CMK (cell line): ENCODE measurements around the gene PGBD1.
"Not testable (repeated sequence)": the region's sequence is repeated elsewhere in the genome, so short reads cannot be mapped to it uniquely, and the experiment has no call there.

Source experiments
- DNase-seq: peaks from one replicate; pipeline ENCODE4 v3.0.0-alpha.2; 2010; ENCODE audit warnings: low read depth

The PGBD1 gene

DNA sequence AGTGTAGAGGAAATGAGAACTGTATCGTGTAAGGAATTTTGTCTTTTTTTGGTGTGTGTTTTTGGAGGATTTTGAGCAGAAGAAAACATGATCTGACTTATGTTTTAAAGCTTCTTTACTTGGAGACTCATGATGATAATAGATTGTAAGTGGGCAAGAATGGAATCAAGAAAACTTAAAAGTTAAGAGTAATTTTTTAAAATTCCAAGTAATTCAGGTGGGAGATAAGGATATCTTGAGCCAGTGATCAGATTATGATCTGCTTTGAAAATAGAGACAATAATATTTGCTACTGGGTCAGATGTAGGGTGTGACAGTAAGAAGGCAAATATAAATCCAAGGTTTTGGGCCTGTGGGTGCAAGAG lies 13.7 kb upstream of the PGBD1 start:
- DNase-seq, result no peak

DNA sequence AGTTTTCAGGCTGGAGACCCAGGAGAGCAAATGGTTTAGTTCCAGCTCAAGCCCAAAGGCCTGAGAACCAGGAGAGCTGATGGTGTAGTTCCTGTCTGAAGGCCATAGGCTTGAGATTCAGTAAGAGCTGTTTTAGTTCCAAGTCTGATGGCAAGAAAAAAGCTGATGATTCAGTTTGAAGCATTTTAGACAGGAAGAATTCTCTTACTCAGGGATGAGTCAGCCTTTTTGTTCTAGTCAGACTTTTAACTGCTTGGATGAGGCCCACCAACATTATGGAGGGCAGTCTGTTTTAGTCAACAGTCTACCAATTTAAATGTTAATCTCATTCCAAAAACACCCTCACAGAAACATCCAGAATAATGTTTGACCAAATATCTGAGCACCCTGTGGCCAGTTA lies 11.9 kb upstream of the PGBD1 start:
- DNase-seq, result no peak

DNA sequence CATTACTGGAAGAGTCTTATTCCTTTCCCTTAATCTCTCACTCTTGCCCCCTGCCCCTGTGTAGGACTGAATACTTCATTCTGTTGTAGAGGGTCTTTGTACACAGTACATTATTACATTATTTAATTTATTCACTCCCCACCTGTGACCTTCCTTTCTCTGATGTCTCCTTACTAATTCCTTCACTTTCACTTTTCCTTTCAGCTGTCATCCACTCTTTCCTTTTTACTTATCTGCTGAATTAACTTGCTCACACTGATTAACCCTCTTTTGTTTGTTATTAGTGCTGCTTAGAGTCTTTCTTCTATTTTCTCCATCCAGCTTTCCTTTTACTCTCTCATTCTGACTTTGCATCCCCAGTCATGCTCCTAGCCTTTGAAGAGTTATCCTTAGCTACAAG lies 6.5 kb upstream of the PGBD1 start:
- DNase-seq, result no peak

DNA sequence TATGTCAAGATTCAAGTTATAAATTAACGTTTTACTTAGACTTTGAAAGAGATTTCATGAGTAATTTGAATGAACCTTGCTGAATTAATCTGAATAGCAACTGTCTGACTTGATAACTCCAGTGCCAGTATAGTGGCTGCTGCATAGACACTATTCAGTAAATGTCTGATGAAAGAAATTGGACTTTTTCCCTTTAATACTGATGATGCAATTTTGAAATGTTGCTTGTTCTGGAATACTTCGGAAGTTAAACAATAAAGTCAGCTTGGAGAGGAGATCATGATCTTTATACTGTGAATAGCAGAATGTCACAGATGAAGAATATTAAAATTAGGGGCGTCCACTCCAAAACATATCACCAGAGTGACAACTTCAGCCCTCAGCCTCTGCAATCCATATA lies 3.6 kb upstream of the PGBD1 start:
- no peak for DNase-seq

DNA sequence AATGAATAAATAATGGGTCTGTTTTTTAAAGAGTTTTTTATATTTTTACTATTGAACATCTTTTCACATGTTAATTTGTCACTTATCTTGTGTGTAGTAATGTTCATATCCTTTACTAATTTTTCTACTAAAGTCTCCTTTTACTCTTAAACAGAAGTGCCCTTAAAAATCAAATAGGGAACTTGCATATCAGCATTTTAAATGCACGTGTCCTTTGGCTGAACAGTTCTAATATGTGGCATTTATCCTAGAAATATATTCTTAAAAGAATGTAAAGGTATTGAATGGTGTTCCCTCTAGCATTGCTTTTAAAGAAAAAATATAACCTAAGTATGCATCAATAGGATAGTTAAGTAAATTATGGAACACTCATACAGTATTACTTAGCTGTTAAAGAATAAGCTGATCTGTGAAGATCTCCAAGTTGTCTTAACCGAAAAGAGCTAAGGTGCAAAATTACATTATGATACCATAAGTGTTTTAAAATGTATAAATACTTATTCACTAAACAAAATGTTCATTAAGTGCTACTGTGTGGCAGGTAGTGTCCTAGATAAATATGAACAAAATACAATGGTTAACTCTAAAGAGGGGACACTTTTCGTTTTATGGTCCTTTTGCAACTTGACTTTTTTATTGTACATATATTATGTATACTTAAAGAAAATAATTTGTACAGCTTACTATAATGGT lies 631 bp upstream of the PGBD1 start:
- DNase-seq, result no peak

DNA sequence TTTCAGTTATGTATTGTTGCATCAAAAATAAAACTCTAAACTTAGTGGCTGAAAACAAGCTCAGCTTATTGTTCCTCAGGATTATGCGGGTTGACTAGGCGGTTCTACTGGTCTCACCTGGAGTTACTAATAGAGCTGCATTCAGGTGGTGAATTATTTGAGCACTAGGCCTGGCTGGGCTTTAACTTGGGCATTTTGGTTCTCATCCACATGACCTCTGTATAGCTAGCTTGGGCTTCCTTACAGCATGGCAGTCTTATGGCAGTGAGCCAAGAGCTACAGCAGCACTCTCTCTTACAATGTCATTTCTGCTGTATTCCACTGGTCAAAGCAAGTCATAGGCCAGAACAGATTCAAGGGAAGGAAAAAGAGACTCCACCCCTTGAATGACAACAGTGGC lies 1.6 kb downstream of the PGBD1 start:
- no peak for DNase-seq

DNA sequence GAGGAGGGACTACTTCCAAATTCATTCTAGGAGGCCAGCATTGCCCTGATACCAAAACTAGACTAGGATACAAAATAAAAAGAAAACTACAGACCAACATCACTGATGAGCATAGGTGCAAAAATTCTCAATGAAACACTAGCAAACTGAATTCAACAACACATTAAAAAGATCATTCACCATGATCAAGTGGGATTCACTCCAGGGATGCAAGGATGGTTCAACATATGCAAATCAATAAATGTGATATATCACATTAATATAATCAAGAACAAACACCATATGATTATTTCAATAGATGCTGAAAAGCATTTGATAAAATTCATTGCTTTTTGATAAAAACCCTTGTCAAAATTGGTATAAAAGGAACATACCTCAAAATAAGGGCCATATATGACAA lies 10.2 kb downstream of the PGBD1 start:
- no peak for DNase-seq

DNA sequence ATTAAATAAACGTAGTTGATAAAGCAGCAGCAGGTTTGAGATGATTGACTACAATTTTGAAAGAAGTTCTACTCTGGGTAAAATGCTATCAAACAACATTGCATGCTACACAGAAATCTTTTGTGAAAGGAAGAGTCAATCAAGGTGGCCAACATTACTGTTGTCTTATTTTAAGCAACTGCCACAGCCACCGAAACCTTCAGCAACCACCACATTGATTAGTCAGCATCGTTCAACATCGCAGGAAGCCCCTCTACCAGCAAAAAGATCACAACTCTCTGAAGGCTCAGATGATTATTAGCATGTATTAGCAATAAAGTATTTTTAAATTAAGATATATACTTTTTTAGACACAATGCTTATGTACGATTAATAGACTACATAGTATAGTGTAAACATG lies 14.0 kb downstream of the PGBD1 start:
- no peak for DNase-seq

DNA sequence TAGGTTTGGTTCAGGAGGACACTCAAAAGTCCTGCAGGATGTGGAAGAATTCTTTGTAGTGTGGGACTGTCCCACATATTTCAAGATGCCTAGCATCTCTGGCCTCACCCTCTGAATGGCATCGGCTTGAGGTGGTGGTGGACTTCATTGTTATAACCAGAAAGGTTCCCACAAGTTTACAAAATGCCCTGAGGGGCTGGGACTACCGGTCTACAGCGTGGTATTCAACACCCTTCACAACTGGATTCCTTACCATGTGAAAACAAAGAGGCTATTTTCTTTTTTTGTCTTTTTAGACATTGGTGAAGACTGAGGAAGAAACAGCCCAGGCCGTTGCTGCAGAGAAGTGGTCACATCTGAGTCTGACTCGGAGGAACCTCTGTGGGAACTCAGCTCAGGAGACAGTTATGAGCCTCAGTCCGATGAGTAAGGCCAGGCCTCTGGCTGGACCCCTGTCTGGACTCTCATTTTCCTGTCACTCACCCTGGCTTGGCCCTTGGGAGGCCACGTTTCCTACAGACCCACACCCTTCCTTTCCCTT lies 15.2 kb downstream of the PGBD1 start:
- no peak for DNase-seq

DNA sequence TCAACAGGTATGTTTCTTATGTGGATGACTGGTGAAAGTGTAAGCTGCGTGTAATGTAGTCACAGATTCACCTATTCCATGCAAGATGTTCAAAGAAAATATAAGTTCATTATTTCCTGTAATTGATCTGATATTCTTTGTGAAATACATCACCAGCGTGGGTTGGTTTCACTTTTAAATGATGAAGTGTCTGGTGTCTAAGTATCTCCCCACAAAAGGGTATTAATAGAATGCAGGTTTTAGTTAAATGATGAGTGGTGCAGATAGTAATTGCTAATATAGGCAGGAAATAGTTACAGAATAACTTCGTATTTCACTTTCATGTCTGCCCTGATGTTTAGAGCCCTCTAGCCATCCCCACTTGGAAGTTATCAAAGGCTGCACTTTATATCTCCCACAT lies 22.2 kb downstream of the PGBD1 start:
- DNase-seq, result no peak

DNA sequence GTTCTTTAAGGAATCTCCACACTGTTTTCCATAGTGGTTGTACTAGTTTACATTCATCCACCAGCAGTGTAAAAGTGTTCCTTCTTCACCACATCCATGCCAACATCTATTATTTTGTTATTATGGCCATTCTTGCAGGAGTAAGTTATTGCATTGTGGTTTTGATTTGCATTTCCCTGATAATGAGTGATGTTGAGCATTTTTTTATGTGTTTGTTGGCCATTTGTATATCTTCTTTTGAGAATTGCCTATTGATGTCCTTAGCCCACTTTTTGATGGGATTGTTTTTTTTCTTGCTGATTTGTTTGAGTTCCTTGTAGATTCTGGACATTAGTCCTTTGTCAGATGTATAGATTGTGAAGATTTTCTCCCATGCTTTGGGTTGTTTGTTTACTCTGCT lies 25.0 kb downstream of the PGBD1 start:
- not testable (repeated sequence) for DNase-seq

DNA sequence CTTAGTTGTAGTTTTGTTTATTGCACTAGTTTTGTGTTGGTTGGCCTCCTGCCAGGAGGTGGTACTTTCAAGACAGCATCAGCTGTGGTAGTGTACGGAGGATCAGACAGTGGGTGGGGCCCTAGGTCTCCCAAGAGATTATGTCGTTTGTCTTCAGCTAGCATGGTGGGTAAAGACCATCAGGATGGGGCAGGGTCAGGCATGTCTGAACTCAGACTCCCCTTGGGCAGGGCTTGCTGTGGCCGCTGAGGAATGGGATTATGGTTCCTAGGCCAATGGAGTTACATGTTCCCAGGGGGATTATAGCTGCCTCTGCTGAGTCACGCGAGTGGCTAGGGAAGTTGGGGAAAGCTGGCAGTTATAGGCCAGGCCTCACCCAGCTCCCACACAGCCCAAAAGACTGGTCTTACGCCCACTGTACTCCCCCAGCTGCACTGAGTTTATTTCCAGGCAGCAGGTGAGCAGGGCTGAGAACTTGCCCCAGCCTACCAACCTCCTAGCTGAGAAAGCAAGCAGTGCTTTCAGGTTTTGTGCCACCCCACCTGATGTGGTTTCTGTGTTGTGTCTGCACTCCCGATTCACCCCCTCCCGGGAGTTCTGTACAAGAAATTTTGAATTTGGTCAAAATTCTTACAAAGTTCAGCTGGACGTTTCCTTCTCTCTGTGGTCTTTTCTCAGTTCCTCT lies 29.9 kb downstream of the PGBD1 start:
- no peak for DNase-seq

DNA sequence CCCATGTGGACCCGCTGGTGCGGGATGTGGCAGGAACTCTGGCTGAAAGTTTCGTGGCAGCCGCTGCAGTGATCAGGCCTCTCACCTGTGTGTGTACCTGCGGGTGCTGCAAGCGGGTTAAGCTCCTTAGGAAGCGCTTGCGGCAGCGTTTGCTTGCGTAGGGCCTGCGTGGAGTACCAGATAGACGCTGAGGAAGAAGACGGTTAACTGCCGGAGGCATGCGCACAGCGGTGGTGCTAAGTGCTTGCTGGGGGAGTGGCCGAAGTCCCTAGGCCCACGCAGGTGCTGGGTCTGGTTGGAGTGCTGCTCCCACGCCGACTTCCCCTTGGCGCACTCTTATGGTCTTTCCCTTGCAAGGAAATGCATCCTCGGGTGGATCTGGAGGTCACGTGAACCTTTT lies 31.6 kb downstream of the PGBD1 start:
- DNase-seq, result no peak

DNA sequence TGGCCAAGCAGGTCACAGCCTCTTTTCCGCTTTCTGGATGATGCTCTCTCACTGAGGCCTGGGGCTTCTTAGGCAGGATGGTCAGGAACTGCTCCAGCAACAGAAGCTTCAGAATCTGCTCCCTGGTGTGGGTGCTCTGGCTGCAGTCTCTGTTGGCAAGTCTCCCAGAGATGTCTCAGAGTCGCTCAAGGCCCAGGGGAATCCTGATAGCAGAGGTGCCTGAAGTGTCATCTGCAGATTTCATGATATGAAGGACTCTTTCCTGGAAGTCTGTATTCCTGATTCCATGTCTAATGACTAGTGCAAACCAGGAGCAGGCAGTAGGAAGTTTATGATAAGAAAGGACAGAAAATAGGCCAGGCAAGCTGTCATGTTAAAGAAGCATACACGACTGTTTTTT lies 34.3 kb downstream of the PGBD1 start:
- DNase-seq, result no peak

DNA sequence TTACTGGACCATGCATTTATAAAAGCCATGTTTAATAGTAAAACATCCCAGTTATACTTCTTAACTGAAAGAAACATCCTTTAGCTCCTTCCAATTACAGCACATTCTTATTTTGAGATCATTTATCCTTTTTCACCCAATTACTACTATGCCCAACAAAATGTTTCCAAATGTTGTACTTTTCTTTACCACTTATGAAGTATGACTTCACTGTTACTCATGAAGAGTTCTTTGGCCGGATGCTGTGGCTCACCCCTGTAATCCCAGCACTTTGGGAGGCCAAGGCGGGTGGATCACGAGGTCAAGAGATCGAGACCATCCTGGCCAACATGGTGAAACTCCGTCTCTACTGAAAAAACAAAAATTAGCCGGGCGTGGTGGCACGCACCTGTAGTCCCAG lies 36.5 kb downstream of the PGBD1 start:
- not testable (repeated sequence) for DNase-seq

DNA sequence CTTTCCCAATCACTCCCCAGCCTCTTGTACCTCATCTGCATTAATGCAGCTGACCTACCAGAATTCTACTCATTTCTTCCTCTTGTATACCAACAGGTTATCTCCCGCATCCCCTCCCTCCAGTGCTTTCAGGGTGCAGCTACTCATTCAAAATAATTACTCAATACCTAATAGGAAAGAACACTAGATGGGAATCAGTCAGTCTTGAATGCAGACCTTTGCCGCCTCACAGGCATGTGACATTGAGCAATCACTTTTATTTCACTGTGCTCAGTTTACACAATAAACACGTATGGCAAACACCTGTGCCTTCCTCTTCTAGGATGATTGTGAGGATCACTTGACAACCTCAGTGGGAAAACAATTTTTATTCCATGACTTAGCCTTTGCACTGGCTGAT lies 41.3 kb downstream of the PGBD1 start:
- no peak for DNase-seq

DNA sequence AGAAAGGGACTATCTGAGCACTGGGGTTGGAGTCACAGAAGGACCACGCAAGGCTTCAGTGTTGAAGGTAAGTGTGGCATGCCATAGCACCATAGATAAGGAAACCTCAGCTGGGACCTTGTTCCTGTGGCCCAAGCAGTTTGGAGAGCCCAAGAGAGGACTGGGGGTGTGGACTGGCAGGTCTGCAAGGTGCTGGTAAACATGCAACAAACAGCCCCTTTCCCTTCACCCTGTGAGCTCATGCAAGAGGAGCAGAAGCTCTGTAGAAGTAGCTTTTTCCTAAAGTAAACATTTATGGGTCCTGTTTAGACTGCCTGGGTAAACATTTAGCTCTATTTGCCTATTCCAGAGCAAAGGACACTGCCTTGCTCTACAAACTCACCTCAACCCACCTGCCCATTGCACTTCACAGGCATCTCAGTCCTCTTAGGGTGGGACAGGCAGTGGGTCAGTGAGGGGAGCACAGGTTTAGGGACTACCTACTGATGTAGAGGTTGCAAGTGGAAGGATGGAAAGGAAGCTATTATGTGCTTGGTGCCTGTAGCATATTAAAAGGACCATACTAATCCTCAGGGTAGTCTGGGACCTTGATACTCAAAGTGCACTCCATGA lies 42.5 kb downstream of the PGBD1 start:
- DNase-seq, result no peak

DNA sequence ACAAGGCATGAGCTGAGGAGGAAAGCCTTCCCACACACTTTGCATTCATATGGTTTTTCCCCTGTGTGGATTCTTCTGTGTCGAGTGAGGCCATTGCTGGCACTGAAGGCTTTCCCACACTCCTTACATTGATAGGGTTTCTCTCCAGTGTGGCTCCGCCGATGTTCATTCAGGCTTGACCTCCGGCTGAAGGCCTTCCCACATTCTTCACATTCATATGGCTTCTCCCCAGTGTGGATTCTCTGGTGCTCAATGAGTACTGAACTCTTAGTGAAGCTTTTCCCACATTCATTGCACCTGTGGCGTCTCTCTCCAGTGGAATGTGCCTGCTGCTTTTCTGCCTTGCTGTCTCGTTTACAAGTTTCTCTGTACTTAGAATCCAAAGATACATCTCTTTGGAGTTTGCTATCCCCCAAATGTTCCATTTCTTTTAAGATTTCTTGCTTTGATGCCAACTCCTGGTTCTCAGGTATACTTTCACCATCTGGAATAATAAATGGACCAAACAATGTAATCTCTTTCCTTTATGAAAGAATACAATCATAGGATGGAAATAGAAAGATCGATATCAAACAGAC lies 45.1 kb downstream of the PGBD1 start:
- DNase-seq, result no peak

DNA sequence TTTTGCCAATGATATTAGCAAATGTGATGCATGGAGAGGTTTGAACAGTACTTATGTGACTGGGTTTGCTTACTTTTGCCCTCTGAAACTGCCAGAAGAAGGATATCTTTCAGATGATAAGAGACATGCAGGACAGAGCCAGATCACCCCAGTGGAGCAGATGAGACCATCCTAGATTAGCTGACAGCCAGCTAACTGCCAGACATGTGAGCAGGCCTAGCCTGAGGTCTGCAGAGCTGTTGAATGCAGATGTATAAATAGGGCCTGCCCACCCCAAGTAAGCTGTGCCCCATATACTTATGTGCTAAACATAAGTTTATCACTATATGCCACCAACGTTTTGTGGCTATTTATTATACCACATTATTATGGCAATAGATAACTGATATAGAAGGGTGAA lies 48.7 kb downstream of the PGBD1 start:
- no peak for DNase-seq

DNA sequence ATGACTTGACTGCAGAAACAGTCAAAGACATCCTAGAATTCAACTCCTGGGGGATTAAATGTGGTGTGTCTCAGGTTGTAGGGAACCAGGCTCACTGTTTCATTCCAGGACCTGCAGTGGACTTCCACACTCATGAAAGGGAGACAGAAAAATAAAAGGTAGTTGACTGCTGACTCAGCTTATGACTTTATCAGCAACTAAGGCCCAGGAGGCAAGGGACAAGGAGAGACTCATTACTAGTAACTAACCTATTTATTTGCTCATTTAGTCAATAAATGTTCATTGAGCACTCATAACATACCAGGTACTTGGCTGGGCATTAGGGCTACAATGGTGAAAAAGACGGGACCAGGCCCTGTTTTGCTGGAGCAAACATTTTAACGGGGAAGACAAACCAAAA lies 51.7 kb downstream of the PGBD1 start:
- DNase-seq, result no peak

DNA sequence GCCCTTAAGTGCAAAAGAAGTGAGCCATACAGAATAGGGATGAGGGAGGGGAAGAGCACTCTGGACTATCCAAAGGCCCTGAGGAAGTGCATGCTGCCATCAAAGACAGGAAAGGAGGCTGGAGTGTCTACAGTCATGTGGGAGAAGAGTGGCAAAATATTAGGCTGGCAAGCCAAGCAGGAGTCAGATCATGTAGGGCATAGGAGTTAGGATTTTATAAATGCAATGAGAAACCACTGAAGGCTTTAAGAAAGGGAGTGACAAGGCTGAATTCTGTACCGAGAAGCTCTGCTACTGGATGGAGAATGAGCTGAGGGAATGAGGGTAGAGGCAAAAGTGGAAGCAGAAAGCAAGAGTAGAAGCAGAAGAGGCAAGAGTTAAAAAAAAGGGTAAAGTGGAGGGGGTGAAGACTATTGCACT lies 52.2 kb downstream of the PGBD1 start:
- DNase-seq, result no peak

DNA sequence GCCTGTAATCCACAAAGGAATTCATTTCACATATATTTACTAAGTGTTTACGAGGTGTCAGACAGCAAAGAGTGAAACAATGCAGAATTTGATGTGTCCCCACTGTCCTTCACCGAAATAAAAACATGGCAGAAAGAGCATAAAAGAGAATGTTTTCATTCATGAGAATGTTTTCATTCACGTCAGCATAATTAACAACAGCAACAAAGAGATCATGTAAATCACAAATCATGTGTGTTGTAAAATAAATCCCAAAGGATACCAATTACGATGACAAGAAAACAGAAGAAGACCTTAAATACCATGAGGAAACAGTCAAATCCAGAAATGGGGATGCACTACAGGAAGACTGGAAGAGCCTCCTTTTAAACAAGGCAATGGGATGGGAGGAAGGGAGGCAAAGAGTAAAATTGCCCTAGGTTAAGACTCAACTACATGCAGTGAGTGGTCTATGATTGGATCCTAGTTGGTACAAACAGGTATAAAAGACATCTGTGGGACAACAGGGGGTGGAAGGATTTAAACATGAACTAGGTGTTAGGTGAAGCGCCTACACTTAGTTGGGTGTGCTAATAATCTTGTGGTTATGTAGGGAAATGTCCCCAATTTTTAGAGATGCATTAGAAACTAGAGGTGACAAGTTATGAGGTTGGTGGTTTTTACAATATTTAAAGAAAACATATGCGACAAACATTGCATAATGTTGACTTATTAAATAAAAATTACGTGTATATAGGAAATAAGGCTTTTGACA lies 53.1 kb downstream of the PGBD1 start:
- DNase-seq, result no peak
